GM12878 (cell line): ENCODE results near the gene CD163. TPM values are rescaled to one million over a fixed set of nuclear protein-coding genes. Genes with fewer than 3 reads are reported as not detected.
"Not testable (repeated sequence)": the region's sequence is repeated elsewhere in the genome, so short reads cannot be mapped to it uniquely, and the experiment has no call there.

Experiments used
- ATAC-seq: fragments of 200-7000 bp; cut with Tn5 transposase; 3 replicates; pipeline ENCODE4 v1.9.1; 2020; ENCODE audit warnings: mild to moderate bottlenecking, moderate library complexity
- BruUV-seq: library from RNA; stranded (reverse); fragments of 400-500 nt; replicated peaks from 2 replicates; lab custom pipeline; 2021; lab: Mats Ljungman, UMichigan
- CTCF ChIA-PET: fragments of 300-600 bp; sonication (Branson Sonifier 250); formaldehyde crosslinking; extraction: SDS; loops from one replicate; lab custom pipeline; 2021; ENCODE audit warnings: inconsistent platforms; lab: Yijun Ruan, JAX
- POLR2A ChIA-PET: fragments of 350-600 bp; formaldehyde crosslinking; extraction: SDS; loops from one replicate; lab custom pipeline; 2021; ENCODE audit warnings: inconsistent platforms; lab: Charles Lee
- RAD21 ChIA-PET: fragments of 300-600 bp; sonication (Branson Sonifier 250); formaldehyde crosslinking; loops from one replicate; lab custom pipeline; 2023; ENCODE audit warnings: antibody characterized with exemption; ENCODE audit not compliant: unreplicated experiment; lab: Charles Lee
- SMC1A ChIA-PET: fragments of 300-600 bp; sonication (Branson Sonifier 250); formaldehyde crosslinking; loops from one replicate; lab custom pipeline; 2023; ENCODE audit not compliant: unreplicated experiment, uncharacterized antibody; lab: Charles Lee
- DNase-seq: peaks from one replicate; pipeline ENCODE4 v3.0.0-alpha.2; 2011; ENCODE audit warnings: low read depth, low spot score
- FAIRE-seq: peaks from 3 replicates; lab custom pipeline; 2011; peaks lifted over from hg19 to GRCh38; lab: Jason Lieb, UNC
- H2AFZ ChIP-seq: 2 replicates; pipeline ENCODE4 v1.6.0; 2011; ENCODE audit warnings: low read depth, low read length, control low read depth; ENCODE audit not compliant: control insufficient read depth
- H3K27ac ChIP-seq: 2 replicates; pipeline ENCODE4 v1.5.1; 2011; ENCODE audit warnings: control low read depth; ENCODE audit not compliant: control insufficient read depth, insufficient read depth
- H3K27me3 ChIP-seq, 2 experiments: replicated peaks in 1 of 2; 2 replicates each; pipeline versions ENCODE4 v1.6.0 to v1.6.1; 2011; ENCODE audit warnings: low read length in 1 of 2; ENCODE audit not compliant: control insufficient read depth in 2 of 2, insufficient read depth in 2 of 2
- H3K36me3 ChIP-seq, 2 experiments: 2 replicates each; pipeline ENCODE4 v1.5.1; 2011; ENCODE audit warnings: low read length in 1 of 2; ENCODE audit not compliant: control insufficient read depth in 2 of 2, insufficient read depth in 2 of 2
- H3K4me1 ChIP-seq: 2 replicates; pipeline ENCODE4 v1.6.1; 2011; ENCODE audit warnings: mild to moderate bottlenecking, low read length, moderate library complexity, mixed read lengths; ENCODE audit not compliant: control insufficient read depth, insufficient read depth
- H3K4me2 ChIP-seq: 2 replicates; pipeline ENCODE4 v1.6.0; 2011; ENCODE audit warnings: control low read depth; ENCODE audit not compliant: control insufficient read depth, insufficient read depth
- H3K4me3 ChIP-seq: fragments of 200-600 bp; sonication (generic); 2 replicates; pipeline ENCODE4 v1.5.1; 2016
- H3K79me2 ChIP-seq: 2 replicates; pipeline ENCODE4 v1.6.0; 2011; ENCODE audit warnings: low read length; ENCODE audit not compliant: control insufficient read depth, insufficient read depth
- H3K9ac ChIP-seq: 2 replicates; pipeline ENCODE4 v1.8.0; 2011; ENCODE audit warnings: low read length, control low read depth, mixed read lengths; ENCODE audit not compliant: control insufficient read depth, insufficient read depth
- H3K9me3 ChIP-seq: replicated peaks from 3 replicates; pipeline ENCODE4 v1.5.1; 2011; ENCODE audit warnings: mild to moderate bottlenecking, low read length; ENCODE audit not compliant: control insufficient read depth, insufficient read depth
- H4K20me1 ChIP-seq: 2 replicates; pipeline ENCODE4 v1.6.0; 2011; ENCODE audit not compliant: control insufficient read depth, insufficient read depth
- KDM1A ChIP-seq: fragments of 200-600 bp; sonication (generic); IDR thresholded peaks from 2 replicates; pipeline ENCODE4 v1.6.1; 2016; ENCODE audit warnings: borderline replicate concordance
- KLF5 ChIP-seq: fragments of 450-650 bp; IDR thresholded peaks from 2 replicates; pipeline ENCODE4 v1.6.1; 2014; ENCODE audit warnings: mild to moderate bottlenecking; ENCODE audit not compliant: partially characterized antibody
- MXI1 ChIP-seq: fragments of 150-350 bp; IDR thresholded peaks from 2 replicates; pipeline ENCODE4 v1.6.1; 2011; ENCODE audit warnings: low read depth, mild to moderate bottlenecking, inconsistent platforms, low read length, improper control_type of control experiment
- WGBS: methylation state at CpG from one replicate; pipeline ENCODE4 v1.1.6; 2016; ENCODE audit warnings: low lambda C conversion rate; ENCODE audit not compliant: insufficient replicate concordance, insufficient coverage; ENCODE audit errors: missing lambda C conversion rate; 5-methylcytosine and 5-hydroxymethylcytosine counted together
- in situ Hi-C: fragments of 300-500 bp; cut with MboI; formaldehyde crosslinking; loops from 9 replicates; pipeline ENCODE4 v1.14.3; 2018; ENCODE audit warnings: mixed read lengths
- intact Hi-C: fragments of 100-400 bp; cut with micrococcal nuclease; formaldehyde crosslinking; loops from one replicate; pipeline ENCODE4 v1.14.2; 2022; ENCODE audit not compliant: unreplicated experiment
- polyA plus RNA-seq, 11 experiments: library from polyadenylated mRNA; depleted of rRNA in 4 of 11; unstranded in 6 of 11; stranded (reverse) in 5 of 11; fragments of >200 nt; fragmentation: Nextera tagmentation in 4 of 11; fragmentation: Illumina TruSeq in 1 of 11; extraction: Ambion mirVana in 4 of 11; extraction: Trizol in 1 of 11; gene quantifications; 1 replicate in 1 of 11; 2 replicates in 10 of 11; pipeline versions ENCODE4 v1.2.1 to v1.2.3, GENCODE V29; 2011 to 2016; ENCODE audit warnings: inconsistent platforms in 2 of 11, missing spikeins in 2 of 11, low read depth in 1 of 11
- total RNA-seq, 4 experiments: library from RNA; depleted of rRNA in 3 of 4; stranded (reverse); fragments of >200 nt in 3 of 4; fragmentation: Illumina TruSeq in 1 of 4; extraction: Trizol in 1 of 4; gene quantifications; 2 replicates each; pipeline versions ENCODE4 v1.2.1 to v1.2.3, GENCODE V29; 2013 to 2021

Gene CD163
- total and polyA plus RNA-seq, 10 of the 15 experiments (the other 5 are each of a cell fraction or from before 2014, with no cell fraction given) = 0.74 TPM; not detected in 9

- no peaks in the 10 kb centered on the region for H3K4me1 ChIP-seq
- no peaks in the 10 kb centered on the region for H3K27me3 ChIP-seq
- FAIRE-seq (no peak), ATAC-seq (no peak), DNase-seq (no peak)
- H3K4me3 ChIP-seq = no peak overlapping the region
- H3K79me2 ChIP-seq = no peaks in the 10 kb centered on the region
- ChIA-PET RAD21 (no interaction called here), CTCF (no interaction called here), POLR2A (no interaction called here), SMC1A (no interaction called here)
- H3K4me2 ChIP-seq = no peak overlapping the region
- no TSS peak for BruUV-seq
- WGBS = 29% methylated on average over 3 of the region's 3 CpGs
- no peaks in the 10 kb centered on the region for H3K9me3 ChIP-seq
- intact Hi-C loops = no loop called here
- in situ Hi-C loops = no loop called here
- no peaks in the 10 kb centered on the region for H4K20me1 ChIP-seq
- H3K27ac ChIP-seq = no peak overlapping the region
- no peaks in the 10 kb centered on the region for H3K36me3 ChIP-seq
- no peak overlapping the region for H2AFZ ChIP-seq
- no peak overlapping the region for H3K9ac ChIP-seq
- TF ChIP-seq MXI1 (no peak), KDM1A (no peak), KLF5 (no peak)
Measured at GRCh38 chr12:7512553-7512952, 9.0 kb upstream of the CD163 start.

GRCh38 chr12:7509793-7510470 is 6.4 kb upstream of the CD163 start:
- H3K9me3 ChIP-seq, POLR2A ChIA-PET: not testable (repeated sequence)
- WGBS = 46% methylated on average over 13 of the region's 14 CpGs

More at GRCh38 chr12:7509793-7510470, 6.4 kb upstream of the CD163 start:
- SMC1A ChIA-PET, H3K36me3 ChIP-seq, DNase-seq, ATAC-seq, H3K9ac ChIP-seq, CTCF ChIA-PET, H3K27ac ChIP-seq, H3K4me2 ChIP-seq, H2AFZ ChIP-seq, H3K4me1 ChIP-seq, in situ Hi-C loops, H4K20me1 ChIP-seq, H3K79me2 ChIP-seq, RAD21 ChIA-PET, FAIRE-seq, H3K27me3 ChIP-seq, BruUV-seq, H3K4me3 ChIP-seq, intact Hi-C loops: not testable (repeated sequence)
